Transverse colon (tissue), 3 donors: ENCODE results near the gene PDE7B.

Experiments
- CTCF ChIP-seq, 5 experiments: fragments of 200-600 bp in 3 of 5; fragments of 450-650 bp in 2 of 5; sonication (generic) in 3 of 5; IDR thresholded peaks; 1 replicate in 2 of 5; 2 replicates in 3 of 5; pipeline ENCODE4 v1.5.1; 2016 to 2017; ENCODE audit warnings: antibody characterized with exemption in 5 of 5, inconsistent platforms in 3 of 5, mild to moderate bottlenecking in 2 of 5, moderate library complexity in 1 of 5
- EP300 ChIP-seq: sonication (generic); formaldehyde crosslinking; IDR thresholded peaks from one replicate; pipeline ENCODE4 v1.6.1; 2017; ENCODE audit warnings: antibody characterized with exemption, low read depth
- POLR2A ChIP-seq: fragments of 450-650 bp; IDR thresholded peaks from one replicate; pipeline ENCODE4 v1.6.1; 2016; ENCODE audit warnings: antibody characterized with exemption, mild to moderate bottlenecking, moderate library complexity

- TF ChIP-seq CTCF (IDR thresholded peaks at IDR 0.05), result no peak
- TF ChIP-seq POLR2A, result no peak
- TF ChIP-seq EP300, result no peak
These were observed 87.7 kb downstream of the PDE7B start for GRCh38 chr6:135939208-135939591.
